ENCODE measurements around the gene IMMP2L. TPM values are rescaled to one million over a fixed set of nuclear protein-coding genes. Genes with fewer than 3 reads are reported as not detected.

IMMP2L gene
- total RNA-seq, 4 donors from 2014 or later: 19.0 to 37.2 (median 21.3) TPM

DNA sequence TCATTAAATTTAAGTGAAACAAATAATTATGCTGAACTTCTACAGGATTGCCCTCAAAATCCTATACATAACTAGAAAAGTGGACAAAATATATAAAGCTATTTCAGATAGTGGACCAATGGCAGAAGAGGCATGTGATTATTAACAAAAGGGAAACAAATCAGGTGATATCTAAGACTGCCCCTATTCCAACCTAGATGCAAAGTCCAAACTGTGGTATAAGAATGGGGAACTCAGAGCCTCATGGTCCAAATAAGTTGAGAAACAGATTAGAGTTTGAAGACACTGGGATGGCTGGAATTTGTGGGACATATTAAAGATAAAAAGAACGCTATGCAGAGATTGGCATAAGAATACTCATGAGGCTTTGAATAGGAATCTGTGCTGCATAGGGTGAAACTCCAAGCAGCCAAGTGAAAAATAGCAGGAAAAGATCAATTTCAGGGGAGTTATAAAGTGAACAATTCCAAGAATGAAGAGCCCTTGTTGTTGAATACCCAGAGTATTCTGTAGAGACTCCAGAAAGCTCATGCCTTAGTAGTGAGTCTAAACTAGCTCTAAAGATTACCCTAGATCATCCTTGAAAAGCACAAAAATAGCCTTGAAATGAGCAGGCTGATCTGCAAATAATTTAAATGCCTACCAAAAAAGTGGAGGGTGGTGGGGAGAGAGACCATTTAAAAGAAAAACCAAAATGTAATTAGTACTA lies 152.4 kb downstream of the IMMP2L start:
- TF ChIP-seq, protein P1, sequence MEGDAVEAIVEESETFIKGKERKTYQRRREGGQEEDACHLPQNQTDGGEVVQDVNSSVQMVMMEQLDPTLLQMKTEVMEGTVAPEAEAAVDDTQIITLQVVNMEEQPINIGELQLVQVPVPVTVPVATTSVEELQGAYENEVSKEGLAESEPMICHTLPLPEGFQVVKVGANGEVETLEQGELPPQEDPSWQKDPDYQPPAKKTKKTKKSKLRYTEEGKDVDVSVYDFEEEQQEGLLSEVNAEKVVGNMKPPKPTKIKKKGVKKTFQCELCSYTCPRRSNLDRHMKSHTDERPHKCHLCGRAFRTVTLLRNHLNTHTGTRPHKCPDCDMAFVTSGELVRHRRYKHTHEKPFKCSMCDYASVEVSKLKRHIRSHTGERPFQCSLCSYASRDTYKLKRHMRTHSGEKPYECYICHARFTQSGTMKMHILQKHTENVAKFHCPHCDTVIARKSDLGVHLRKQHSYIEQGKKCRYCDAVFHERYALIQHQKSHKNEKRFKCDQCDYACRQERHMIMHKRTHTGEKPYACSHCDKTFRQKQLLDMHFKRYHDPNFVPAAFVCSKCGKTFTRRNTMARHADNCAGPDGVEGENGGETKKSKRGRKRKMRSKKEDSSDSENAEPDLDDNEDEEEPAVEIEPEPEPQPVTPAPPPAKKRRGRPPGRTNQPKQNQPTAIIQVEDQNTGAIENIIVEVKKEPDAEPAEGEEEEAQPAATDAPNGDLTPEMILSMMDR (IDR thresholded peaks at IDR 0.05; ENCODE audit: low read depth): no peak

DNA sequence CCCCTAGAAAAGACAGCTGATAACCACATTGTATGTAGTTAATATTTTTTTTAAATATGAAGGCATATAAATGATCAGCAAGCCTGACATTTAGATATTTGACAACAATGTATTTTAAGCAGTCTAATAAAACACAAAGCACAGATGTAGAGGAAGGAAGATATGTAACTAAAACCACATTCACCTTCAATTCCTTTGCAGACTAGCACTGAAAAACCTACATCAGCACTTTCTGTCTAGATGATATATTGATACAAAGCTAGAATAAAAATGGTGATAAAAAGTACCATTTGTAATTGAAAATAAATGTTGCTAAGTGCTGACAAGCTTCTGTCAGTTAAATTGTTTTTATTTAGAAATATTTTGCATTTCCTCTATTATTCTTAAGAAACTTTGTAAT lies 153.6 kb downstream of the IMMP2L start:
- TF ChIP-seq, protein P1 (IDR thresholded peaks at IDR 0.05; ENCODE audit: low read depth): no peak

DNA sequence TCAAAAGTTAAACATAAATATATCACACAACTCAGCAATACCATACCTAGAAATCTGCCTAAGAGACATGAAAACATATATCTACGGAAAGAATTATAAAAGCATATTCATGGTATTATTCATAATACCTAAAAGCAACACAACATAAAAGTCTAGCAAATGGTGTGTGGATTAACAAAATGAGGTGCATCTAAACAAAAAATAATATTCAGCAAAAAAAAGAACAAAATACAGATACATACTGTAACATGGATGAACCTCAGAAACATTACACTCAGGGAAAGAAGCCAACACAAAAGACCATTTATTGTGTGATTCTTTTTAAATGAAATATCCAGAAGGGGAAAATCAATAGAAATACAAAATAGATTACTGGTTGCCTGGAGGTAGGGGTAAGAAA lies 155.0 kb downstream of the IMMP2L start:
- TF ChIP-seq, protein P1 (IDR thresholded peaks at IDR 0.05; ENCODE audit: low read depth): no peak

DNA sequence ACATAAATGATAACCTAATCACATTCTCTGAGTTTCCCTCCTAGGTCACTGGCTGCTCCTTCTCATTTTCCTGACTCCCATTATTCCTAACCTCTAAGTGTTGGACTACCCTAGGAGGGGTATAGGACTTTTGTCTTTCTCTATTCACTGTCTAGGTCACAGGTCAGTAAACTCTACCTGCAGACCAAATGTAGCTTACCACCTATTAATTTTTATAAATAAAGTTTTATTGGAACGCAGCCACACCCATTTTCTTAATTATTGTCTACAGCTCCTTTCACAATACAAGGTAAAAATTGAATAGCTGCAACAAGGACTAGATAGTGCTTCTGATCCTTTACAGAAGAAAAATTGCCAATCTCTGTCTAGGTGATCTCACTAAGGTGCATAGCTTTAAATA lies 156.7 kb downstream of the IMMP2L start:
- TF ChIP-seq, protein P1 (IDR thresholded peaks at IDR 0.05; ENCODE audit: low read depth): no peak

DNA sequence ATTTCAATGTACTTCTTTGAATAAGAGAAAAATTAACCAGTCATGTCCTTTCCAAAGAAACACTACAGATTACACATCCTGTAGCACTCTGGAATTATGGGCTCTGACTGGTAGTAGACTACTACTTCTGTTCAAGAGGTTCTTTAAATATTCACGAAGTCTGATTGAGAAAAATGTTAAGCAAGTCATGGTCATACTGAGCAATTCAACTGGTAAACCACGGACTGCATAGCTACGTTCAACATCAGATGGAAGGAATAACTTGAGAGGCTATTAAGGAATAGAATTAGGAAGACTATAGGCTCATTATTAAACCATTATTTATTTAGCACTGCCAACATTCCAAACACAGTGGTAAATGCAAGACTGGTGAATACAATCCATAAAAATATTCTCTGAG lies 160.8 kb downstream of the IMMP2L start:
- TF ChIP-seq, protein P1 (IDR thresholded peaks at IDR 0.05; ENCODE audit: low read depth): no peak

DNA sequence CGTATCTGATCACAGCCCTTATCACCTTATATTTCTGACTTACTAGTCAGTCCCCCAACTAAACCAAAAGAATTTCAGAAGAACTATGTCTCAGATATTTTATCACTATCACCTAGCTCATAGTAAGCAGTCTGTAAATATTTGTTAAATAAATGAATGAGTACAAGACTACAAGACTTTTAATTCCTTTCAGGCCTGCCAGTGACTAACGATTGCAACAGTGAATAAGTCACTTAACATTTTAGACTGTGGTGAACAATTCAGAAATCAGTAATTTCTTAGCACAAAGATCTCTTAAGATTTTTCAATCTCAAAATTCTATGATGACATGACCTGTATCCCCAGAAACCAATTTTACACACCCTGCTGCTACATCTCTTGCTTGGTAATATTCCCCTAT lies 162.2 kb downstream of the IMMP2L start:
- TF ChIP-seq, protein P1 (IDR thresholded peaks at IDR 0.05; ENCODE audit: low read depth): no peak

DNA sequence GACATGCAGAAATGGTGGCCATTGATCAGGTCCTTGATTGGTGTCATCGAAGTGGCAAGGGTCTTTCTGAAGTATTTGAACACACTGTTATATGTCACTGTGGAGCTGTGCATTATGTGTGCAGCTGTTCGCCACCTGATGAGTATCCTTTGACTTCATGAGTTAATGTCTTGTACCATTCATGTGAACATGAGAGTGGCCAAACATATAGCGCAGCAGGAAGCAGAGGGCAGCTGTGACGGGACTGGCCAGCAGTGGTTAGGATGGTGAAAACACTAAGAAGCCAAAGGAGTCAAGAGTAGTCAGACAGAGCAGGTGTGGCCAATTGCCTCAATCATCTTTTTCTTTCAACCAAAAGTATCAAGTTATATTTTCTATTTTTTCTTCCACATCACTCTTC lies 167.4 kb downstream of the IMMP2L start:
- TF ChIP-seq, protein P1 (IDR thresholded peaks at IDR 0.05; ENCODE audit: low read depth): no peak

Data from subcutaneous adipose tissue (tissue), 4 donors.